Sigmoid colon (tissue), 4 donors: ENCODE data around the gene CYP24A1.

Experiments
- CTCF ChIP-seq, 4 experiments: fragments of 450-650 bp in 3 of 4; fragments of 200-600 bp in 1 of 4; IDR thresholded peaks; one replicate each; pipeline ENCODE4 v1.5.1; 2016 to 2019; ENCODE audit warnings: antibody characterized with exemption in 4 of 4, mild to moderate bottlenecking in 3 of 4, moderate library complexity in 2 of 4
- EP300 ChIP-seq, 4 donors: sonication (generic); formaldehyde crosslinking; IDR thresholded peaks; one replicate each; pipeline ENCODE4 v1.6.1; 2017; ENCODE audit warnings: antibody characterized with exemption in 4 of 4
- POLR2A ChIP-seq, 2 donors: fragments of 450-650 bp; IDR thresholded peaks; one replicate each; pipeline ENCODE4 v1.6.1; 2016; ENCODE audit warnings: antibody characterized with exemption in 2 of 2, mild to moderate bottlenecking in 2 of 2, moderate library complexity in 2 of 2
- POLR2AphosphoS5 ChIP-seq, 4 donors: sonication (generic); formaldehyde crosslinking; IDR thresholded peaks; one replicate each; pipeline ENCODE4 v1.6.1; 2017; ENCODE audit warnings: antibody characterized with exemption in 4 of 4

DNA sequence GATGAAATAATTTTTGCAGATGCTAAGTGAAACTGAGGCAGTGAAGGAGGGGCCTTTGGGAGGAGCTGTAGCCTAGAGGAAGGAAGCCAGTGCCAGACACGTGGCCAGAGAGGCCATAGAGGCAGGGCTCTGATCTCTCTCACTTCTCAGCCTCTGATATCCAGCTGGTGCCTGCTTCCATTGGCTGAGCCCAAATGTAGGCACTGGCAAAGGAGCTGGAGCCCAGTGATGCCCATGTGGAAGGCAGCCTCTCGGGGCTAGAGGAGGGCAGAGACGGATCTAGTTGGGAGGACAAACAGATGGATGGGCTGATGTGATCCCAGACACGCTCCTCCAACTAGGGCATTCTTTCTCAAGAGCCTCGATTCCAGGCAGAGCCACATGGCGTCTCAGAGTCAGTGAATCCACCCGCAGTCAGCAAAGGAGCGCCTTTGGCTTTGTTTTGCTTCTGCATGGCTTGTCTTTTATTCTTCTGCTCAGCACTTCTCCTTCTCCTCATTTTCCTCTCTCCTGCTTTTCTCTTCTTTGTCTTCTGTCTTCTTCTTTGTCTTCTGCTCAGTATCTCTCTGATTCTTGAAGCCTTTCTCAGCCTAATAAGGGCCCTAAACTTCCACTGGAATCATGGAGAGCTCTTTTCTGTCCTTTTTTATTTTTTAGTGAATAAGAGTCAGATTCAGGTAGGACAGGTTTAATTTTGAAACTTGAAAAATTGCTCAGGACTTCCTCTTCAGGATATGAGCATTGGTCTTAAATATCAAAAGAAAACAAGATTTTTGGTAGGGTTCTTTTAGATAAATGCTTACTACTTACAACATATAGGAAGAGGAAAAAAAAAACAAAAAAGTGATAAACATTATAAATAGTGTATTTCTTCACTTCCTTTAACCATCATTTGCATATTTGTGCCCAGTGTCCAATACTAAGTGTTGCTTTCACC lies 41.8 kb downstream of the CYP24A1 start:
- TF ChIP-seq CTCF (IDR thresholded peaks at IDR 0.05) = no peak
- no peak for TF ChIP-seq POLR2A (IDR thresholded peaks at IDR 0.05)
- no peak for TF ChIP-seq POLR2AphosphoS5 (IDR thresholded peaks at IDR 0.05)
- no peak for TF ChIP-seq EP300 (IDR thresholded peaks at IDR 0.05)
